SU-DHL-6 (cell line): ENCODE data around the gene RHEB.

Experiments
- EZH2phosphoT487 ChIP-seq: fragments of 200-600 bp; sonication (generic), shearing (Covaris generic); conservative IDR thresholded peaks from 2 replicates; pipeline ENCODE4 v1.6.1; 2018; ENCODE audit warnings: mild to moderate bottlenecking, antibody characterized with exemption, low read length, moderate library complexity, mixed read lengths
- TF ChIP-seq, protein P1 (sequence below): fragments of 200-600 bp; sonication (generic); IDR thresholded peaks from one replicate; pipeline ENCODE4 v1.5.1; 2017; ENCODE audit warnings: antibody characterized with exemption, mild to moderate bottlenecking, low read length, moderate library complexity; ENCODE audit not compliant: insufficient read depth, poor library complexity, severe bottlenecking

DNA sequence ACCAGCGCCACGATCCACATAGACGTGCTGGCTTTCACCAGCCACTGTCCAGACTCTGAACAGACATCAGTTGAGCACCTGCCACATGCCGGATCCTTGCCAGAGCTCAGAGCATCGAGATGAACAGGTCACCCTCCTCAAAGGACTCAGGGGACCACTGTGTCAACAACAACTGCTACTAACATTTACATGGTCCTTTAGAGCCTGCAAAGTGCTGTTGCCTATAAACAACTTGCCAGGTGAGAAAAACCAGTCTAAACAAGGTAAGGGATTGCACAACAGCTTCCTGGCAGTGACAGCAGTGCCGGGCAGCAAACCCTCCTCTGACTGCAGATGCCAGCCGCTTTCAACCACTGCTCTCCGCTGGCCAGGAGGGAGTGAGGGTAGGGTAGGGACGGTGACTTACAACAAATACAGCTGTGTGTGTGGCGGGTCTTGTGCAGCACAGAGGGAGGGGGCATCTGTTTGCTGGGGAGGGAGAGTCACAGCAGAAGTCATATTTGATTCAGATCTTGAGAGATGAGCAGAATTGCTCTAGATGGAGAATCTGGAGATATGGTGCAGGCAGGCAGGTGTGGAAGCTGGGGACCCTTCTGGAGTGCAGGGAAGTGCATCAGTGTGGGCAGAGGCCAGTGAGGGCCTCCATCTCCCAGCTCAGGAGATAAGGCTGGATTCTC lies 32.8 kb upstream of the RHEB start:
- TF ChIP-seq, protein P1, sequence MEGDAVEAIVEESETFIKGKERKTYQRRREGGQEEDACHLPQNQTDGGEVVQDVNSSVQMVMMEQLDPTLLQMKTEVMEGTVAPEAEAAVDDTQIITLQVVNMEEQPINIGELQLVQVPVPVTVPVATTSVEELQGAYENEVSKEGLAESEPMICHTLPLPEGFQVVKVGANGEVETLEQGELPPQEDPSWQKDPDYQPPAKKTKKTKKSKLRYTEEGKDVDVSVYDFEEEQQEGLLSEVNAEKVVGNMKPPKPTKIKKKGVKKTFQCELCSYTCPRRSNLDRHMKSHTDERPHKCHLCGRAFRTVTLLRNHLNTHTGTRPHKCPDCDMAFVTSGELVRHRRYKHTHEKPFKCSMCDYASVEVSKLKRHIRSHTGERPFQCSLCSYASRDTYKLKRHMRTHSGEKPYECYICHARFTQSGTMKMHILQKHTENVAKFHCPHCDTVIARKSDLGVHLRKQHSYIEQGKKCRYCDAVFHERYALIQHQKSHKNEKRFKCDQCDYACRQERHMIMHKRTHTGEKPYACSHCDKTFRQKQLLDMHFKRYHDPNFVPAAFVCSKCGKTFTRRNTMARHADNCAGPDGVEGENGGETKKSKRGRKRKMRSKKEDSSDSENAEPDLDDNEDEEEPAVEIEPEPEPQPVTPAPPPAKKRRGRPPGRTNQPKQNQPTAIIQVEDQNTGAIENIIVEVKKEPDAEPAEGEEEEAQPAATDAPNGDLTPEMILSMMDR = no peak
- no peak for TF ChIP-seq EZH2phosphoT487
